ENCODE data around the gene UACA. TPM values are rescaled to one million over a fixed set of nuclear protein-coding genes. Genes with fewer than 3 reads are reported as not detected.

The UACA gene
- total and polyA plus RNA-seq, 2 donors from 2014 or later: 49.6 to 92.7 TPM

- FAIRE-seq (no peak), DNase-seq (no peak)
- no peak for TF ChIP-seq CTCF (IDR thresholded peaks at IDR 0.05; ENCODE audit: borderline replicate concordance, extremely low read depth, insufficient read depth)
- intact Hi-C loops (cut with DNase I): no loop called here
- no peak overlapping the region for H3K4me3 ChIP-seq (ENCODE audit: low read length in 3 of 3)
- H3K36me3 ChIP-seq (ENCODE audit: control insufficient read depth in 2 of 3, insufficient read depth in 3 of 3, low read length in 3 of 3): no peaks in the 10 kb centered on the region
- no peak overlapping the region for H3K27ac ChIP-seq (ENCODE audit: low read depth in 2 of 2, low read length in 2 of 2)
- no peak overlapping the region for H3K9ac ChIP-seq (ENCODE audit: low read length in 3 of 3)
- H3K9me3 ChIP-seq (ENCODE audit: control insufficient read depth in 2 of 3, insufficient read depth in 1 of 3, low read length in 3 of 3): no peaks in the 10 kb centered on the region
- peaks cover 3 to 5% (median 3%) of the 10 kb centered on the region in 3 donors for H3K4me1 ChIP-seq (ENCODE audit: control insufficient read depth in 2 of 3, insufficient read depth in 2 of 3, low read depth in 1 of 3, low read length in 3 of 3)
- no peaks in the 10 kb centered on the region for H3K27me3 ChIP-seq (ENCODE audit: control insufficient read depth, insufficient read depth, low read length)
Observed at GRCh38 chr15:70757627-70758026, 5.7 kb downstream of the UACA start.

- no peak for FAIRE-seq
- intact Hi-C loops (cut with DNase I): no loop called here
- no peaks in the 10 kb centered on the region for H3K27me3 ChIP-seq (ENCODE audit: control insufficient read depth, insufficient read depth, low read length)
- peaks cover 0 to 5% (median 3%) of the 10 kb centered on the region in 3 donors for H3K4me1 ChIP-seq (ENCODE audit: control insufficient read depth in 2 of 3, insufficient read depth in 2 of 3, low read depth in 1 of 3, low read length in 3 of 3)
- no peaks in the 10 kb centered on the region for H3K36me3 ChIP-seq (ENCODE audit: control insufficient read depth in 2 of 3, insufficient read depth in 3 of 3, low read length in 3 of 3)
- no peak overlapping the region for H3K27ac ChIP-seq (ENCODE audit: low read depth in 2 of 2, low read length in 2 of 2)
- no peak for DNase-seq
- H3K9ac ChIP-seq (ENCODE audit: low read length in 3 of 3): no peak overlapping the region
- no peaks in the 10 kb centered on the region for H3K9me3 ChIP-seq (ENCODE audit: control insufficient read depth in 2 of 3, insufficient read depth in 1 of 3, low read length in 3 of 3)
- no peak overlapping the region for H3K4me3 ChIP-seq (ENCODE audit: low read length in 3 of 3)
- no peak for TF ChIP-seq CTCF (IDR thresholded peaks at IDR 0.05; ENCODE audit: borderline replicate concordance, extremely low read depth, insufficient read depth)
Observed at GRCh38 chr15:70754862-70755261, 8.5 kb downstream of the UACA start.

GRCh38 chr15:70753101-70753829 lies 10.1 kb downstream of the UACA start:
- Histone ChIP-seq H3K9me3 (ENCODE audit: control insufficient read depth in 2 of 3, insufficient read depth in 1 of 3, low read length in 3 of 3) (no peaks in the 10 kb centered on the region), H3K36me3 (ENCODE audit: control insufficient read depth in 2 of 3, insufficient read depth in 3 of 3, low read length in 3 of 3) (no peaks in the 10 kb centered on the region), H3K4me3 (ENCODE audit: low read length in 3 of 3) (no peak overlapping the region), H3K4me1 (ENCODE audit: control insufficient read depth in 2 of 3, insufficient read depth in 2 of 3, low read depth in 1 of 3, low read length in 3 of 3) (peaks cover 0 to 3% (median 3%) of the 10 kb centered on the region in 3 donors), H3K27ac (ENCODE audit: low read depth in 2 of 2, low read length in 2 of 2) (no peak overlapping the region), H3K27me3 (ENCODE audit: control insufficient read depth, insufficient read depth, low read length) (no peaks in the 10 kb centered on the region), H3K9ac (ENCODE audit: low read length in 3 of 3) (no peak overlapping the region)
- FAIRE-seq: no peak
- intact Hi-C loops (cut with DNase I): no loop called here
- no peak for TF ChIP-seq CTCF (IDR thresholded peaks at IDR 0.05; ENCODE audit: borderline replicate concordance, extremely low read depth, insufficient read depth)
- no peak for DNase-seq
